Esophagus (tissue), 2 donors: ENCODE measurements around the gene TRPC6. TPM values are rescaled to one million over a fixed set of nuclear protein-coding genes. Genes with fewer than 3 reads are reported as not detected.

Experiments used
- H3K27ac ChIP-seq, 2 donors: one replicate each; pipeline ENCODE4 v1.5.1; 2013; ENCODE audit warnings: low read depth in 2 of 2, mild to moderate bottlenecking in 2 of 2, inconsistent platforms in 1 of 2, low read length in 1 of 2, moderate library complexity in 1 of 2
- H3K27me3 ChIP-seq, 2 donors: one replicate each; pipeline ENCODE4 v1.6.1; 2013; ENCODE audit warnings: low read length in 2 of 2, control low read depth in 1 of 2, mild to moderate bottlenecking in 1 of 2; ENCODE audit not compliant: insufficient read depth in 2 of 2, control insufficient read depth in 1 of 2
- H3K36me3 ChIP-seq, 2 donors: one replicate each; pipeline ENCODE4 v1.6.1; 2013; ENCODE audit warnings: low read length in 1 of 2; ENCODE audit not compliant: control insufficient read depth in 2 of 2, insufficient read depth in 2 of 2
- H3K4me1 ChIP-seq, 2 donors: one replicate each; pipeline ENCODE4 v1.6.1; 2013; ENCODE audit warnings: low read length in 1 of 2; ENCODE audit not compliant: control insufficient read depth in 2 of 2, insufficient read depth in 2 of 2
- H3K4me3 ChIP-seq, 2 donors: one replicate each; pipeline ENCODE4 v1.5.1; 2013; ENCODE audit warnings: low read length in 2 of 2, mild to moderate bottlenecking in 2 of 2, low read depth in 1 of 2, moderate library complexity in 1 of 2
- H3K9me3 ChIP-seq, 2 donors: one replicate each; pipeline ENCODE4 v1.6.1; 2013; ENCODE audit warnings: mild to moderate bottlenecking in 2 of 2, low read depth in 1 of 2, low read length in 1 of 2, moderate library complexity in 1 of 2; ENCODE audit not compliant: control insufficient read depth in 2 of 2, insufficient read depth in 1 of 2
- WGBS, 2 donors: extraction: QIAGEN DNeasy Blood & Tissue Kit; methylation state at CpG; one replicate each; pipeline ENCODE4 v1.1.7; 2013; 5-methylcytosine and 5-hydroxymethylcytosine counted together
- polyA plus RNA-seq, 2 donors: library from polyadenylated mRNA; stranded (reverse); fragments of 200-250 nt; gene quantifications; one replicate each; pipeline ENCODE4 v1.2.3, GENCODE V29; 2013
- donor health status: healthy with polysubstance abuse.
- donor health status: Bipolar disorder and iron deficiency.

The TRPC6 gene
- polyA plus RNA-seq, 2 donors = 1.4 to 1.9 TPM

DNA sequence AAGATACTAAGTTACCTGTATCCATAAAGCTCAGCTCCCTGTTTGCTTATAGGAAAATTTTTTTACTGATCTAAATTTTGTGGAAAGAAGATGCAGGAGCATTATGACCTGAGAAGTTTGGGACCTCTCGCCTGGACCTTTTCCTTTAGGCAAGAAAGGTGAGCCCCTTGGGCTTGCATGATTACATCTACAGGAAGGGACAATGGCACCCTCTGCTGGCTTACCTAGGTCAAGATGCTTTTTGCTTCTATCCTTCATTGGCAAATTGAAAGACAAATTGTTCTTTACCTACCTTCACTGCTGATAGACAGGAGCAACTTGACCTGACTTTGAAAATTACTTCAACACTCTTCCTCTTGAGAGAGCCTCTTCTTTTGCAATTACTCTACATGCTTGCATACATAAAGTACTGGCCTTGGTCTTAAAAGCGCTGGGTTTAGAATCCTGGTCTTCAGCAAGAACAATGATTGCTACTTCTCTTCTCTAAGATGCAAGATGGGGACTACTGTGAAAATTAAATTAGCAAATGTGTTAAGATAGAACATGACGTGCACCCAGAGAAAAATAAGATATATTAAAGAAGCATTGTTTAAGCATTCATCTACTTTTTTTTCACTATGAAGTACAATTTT, 147.2 kb downstream of the TRPC6 start:
- H3K27me3 ChIP-seq = no peaks in the 10 kb centered on the region
- no peak overlapping the region for H3K27ac ChIP-seq
- no peak overlapping the region for H3K4me3 ChIP-seq
- H3K36me3 ChIP-seq = no peaks in the 10 kb centered on the region
- 61 to 71% methylated on average over 3 of the region's 3 CpGs for WGBS, 2 donors
- no peaks in the 10 kb centered on the region for H3K4me1 ChIP-seq
- H3K9me3 ChIP-seq = no peaks in the 10 kb centered on the region

- H3K36me3 ChIP-seq = no peaks in the 10 kb centered on the region
- no peaks in the 10 kb centered on the region for H3K27me3 ChIP-seq
- WGBS, 2 donors = 60 to 63% methylated on average over 3 of the region's 3 CpGs
- H3K4me1 ChIP-seq = no peaks in the 10 kb centered on the region
- H3K4me3 ChIP-seq = no peak overlapping the region
- no peaks in the 10 kb centered on the region for H3K9me3 ChIP-seq
- no peak overlapping the region for H3K27ac ChIP-seq
These were observed 148.3 kb downstream of the TRPC6 start for GRCh38 chr11:101435408-101435973.

DNA sequence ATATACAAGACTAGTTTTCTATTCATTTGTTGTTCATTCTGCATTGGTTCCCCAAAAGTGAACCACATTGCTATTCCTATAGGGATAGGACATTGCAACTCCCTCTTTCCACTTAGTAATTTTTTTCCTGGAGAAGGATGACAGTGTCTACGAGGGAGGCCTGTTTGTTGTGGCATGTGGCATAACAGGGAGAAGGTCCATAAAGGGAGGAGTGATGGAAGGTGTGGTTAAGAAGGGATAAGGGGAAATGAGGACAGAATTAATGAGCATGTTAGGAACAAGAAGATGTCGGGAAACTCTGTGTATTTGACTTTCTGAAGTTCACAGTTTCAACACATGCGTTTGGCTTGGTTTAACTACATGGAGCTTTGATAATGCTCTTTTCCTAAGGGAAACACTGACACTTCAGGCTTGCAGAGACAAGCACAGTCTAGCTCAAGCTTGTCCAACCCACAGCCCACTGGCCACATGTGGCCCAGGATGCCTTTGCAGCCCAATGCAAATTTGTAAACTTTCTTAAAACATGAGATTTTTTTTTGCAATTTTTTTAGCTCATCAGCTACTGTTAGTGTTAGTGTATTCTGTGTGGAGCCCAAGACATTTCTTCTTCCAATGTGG, 149.7 kb downstream of the TRPC6 start:
- Histone ChIP-seq H3K4me3 (no peak overlapping the region), H3K27me3 (no peaks in the 10 kb centered on the region), H3K9me3 (no peaks in the 10 kb centered on the region), H3K4me1 (no peaks in the 10 kb centered on the region), H3K27ac (no peak overlapping the region), H3K36me3 (no peaks in the 10 kb centered on the region)
- WGBS, 2 donors = 40 to 53% methylated on average over 3 of the region's 3 CpGs

GRCh38 chr11:101433151-101433550, 150.7 kb downstream of the TRPC6 start:
- H3K27me3 ChIP-seq = no peaks in the 10 kb centered on the region
- no peak overlapping the region for H3K27ac ChIP-seq
- no peaks in the 10 kb centered on the region for H3K9me3 ChIP-seq
- H3K4me3 ChIP-seq = no peak overlapping the region
- 71 to 74% methylated on average over 4 of the region's 4 CpGs for WGBS, 2 donors
- H3K4me1 ChIP-seq = no peaks in the 10 kb centered on the region
- H3K36me3 ChIP-seq = no peaks in the 10 kb centered on the region

GRCh38 chr11:101429703-101430540, 153.9 kb downstream of the TRPC6 start:
- Histone ChIP-seq H3K27ac (no peak overlapping the region), H3K27me3 (no peaks in the 10 kb centered on the region)
- WGBS, 2 donors = 47% methylated on average over 2 of the region's 2 CpGs

GRCh38 chr11:101428918-101429317, 154.9 kb downstream of the TRPC6 start:
- WGBS, 2 donors = 78 to 89% methylated on average over 1 of the region's 1 CpG
- H3K36me3 ChIP-seq = no peaks in the 10 kb centered on the region
- H3K27me3 ChIP-seq = no peaks in the 10 kb centered on the region
- H3K4me3 ChIP-seq = no peak overlapping the region
- no peak overlapping the region for H3K27ac ChIP-seq
- H3K9me3 ChIP-seq = no peaks in the 10 kb centered on the region
- no peaks in the 10 kb centered on the region for H3K4me1 ChIP-seq

More at GRCh38 chr11:101429703-101430540, 153.9 kb downstream of the TRPC6 start:
- Histone ChIP-seq H3K9me3 (no peaks in the 10 kb centered on the region), H3K4me1 (no peaks in the 10 kb centered on the region), H3K4me3 (no peak overlapping the region), H3K36me3 (no peaks in the 10 kb centered on the region)

DNA sequence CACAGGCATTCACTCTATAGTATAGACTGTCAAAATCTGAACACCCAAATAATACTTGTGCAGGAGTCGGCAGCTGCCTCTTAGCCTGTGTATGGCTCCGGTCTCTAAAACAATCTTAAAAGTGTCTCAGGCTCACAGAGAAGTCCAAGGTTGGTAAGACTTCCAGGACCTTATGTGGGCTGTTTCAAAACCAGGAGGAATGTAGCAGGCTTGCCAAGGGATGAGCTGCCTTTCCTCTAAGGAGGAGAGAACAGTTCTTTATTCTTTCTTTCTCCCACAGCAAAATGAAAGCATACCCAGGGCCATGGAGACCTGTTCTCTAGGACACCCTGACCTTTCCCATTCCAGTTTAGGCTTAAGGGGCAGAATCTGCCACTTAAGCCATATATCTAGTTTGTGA, 176.5 kb downstream of the TRPC6 start:
- H3K4me1 ChIP-seq = no peaks in the 10 kb centered on the region
- 52 to 64% methylated on average over 2 of the region's 2 CpGs for WGBS, 2 donors
- H3K27me3 ChIP-seq = no peaks in the 10 kb centered on the region
- H3K4me3 ChIP-seq = no peak overlapping the region
- no peaks in the 10 kb centered on the region for H3K36me3 ChIP-seq
- H3K9me3 ChIP-seq = no peaks in the 10 kb centered on the region
- H3K27ac ChIP-seq = no peak overlapping the region
